SK-N-MC (cell line): ENCODE results near the gene DOK5.

Experiments used
- EZH2 ChIP-seq: fragments of 200-600 bp; sonication (generic); IDR thresholded peaks from one replicate; pipeline ENCODE4 v1.6.1; 2017; ENCODE audit warnings: antibody characterized with exemption
- FOXP2 ChIP-seq: optimal IDR thresholded peaks from 2 replicates; pipeline ENCODE3; 2011; ENCODE audit warnings: mild to moderate bottlenecking, moderate library complexity; ENCODE audit not compliant: insufficient read depth; ENCODE audit errors: extremely low read length, control extremely low read depth
- POLR2AphosphoS5 ChIP-seq: IDR thresholded peaks from 2 replicates; pipeline ENCODE4 v1.6.1; 2012; ENCODE audit warnings: mild to moderate bottlenecking, low read depth, low read length, borderline replicate concordance

GRCh38 chr20:54515793-54516628, 40.6 kb downstream of the DOK5 start:
- no peak for TF ChIP-seq EZH2
- TF ChIP-seq POLR2AphosphoS5 = no peak
- TF ChIP-seq FOXP2 = no peak
